ENCODE data around the gene ACAP3.

The ACAP3 gene

DNA sequence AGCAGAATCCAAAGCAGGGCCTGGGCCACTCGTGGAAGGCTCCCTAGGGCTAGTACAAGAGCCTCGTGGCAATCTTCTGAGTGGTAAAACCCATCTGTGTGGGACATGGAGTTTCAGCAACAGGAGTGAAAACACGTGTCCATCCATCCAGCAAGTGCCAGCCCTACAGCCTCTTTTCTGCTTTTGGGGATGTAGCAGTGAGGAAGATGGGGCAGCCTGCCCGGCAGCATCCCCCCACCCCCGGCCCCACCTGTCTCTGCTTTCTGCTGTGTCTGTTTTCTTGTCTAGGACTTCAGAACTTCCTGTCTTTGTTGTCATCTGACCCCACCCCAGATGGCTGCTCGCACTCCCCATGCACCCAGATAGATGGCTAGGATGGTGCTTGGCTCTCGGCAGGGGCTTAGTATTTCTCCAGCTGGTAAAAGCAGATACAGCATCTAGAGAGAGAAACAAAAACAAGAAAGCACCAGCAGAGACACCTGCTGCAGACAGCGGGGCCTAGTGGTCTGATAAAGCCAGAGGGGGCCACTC is 18.4 kb upstream of the ACAP3 start:
- Histone ChIP-seq H3K9me3 (ENCODE audit: low read length) (no peaks in the 10 kb centered on the region), H3K9ac (ENCODE audit: low read length) (no peak overlapping the region), H3K36me3 (ENCODE audit: insufficient read depth, low read length) (no peaks in the 10 kb centered on the region), H3K27me3 (ENCODE audit: control insufficient read depth in 1 of 2, insufficient read depth in 2 of 2, low read length in 2 of 2) (peaks cover 0 to 6% of the 10 kb centered on the region in 2 donors), H3K27ac (ENCODE audit: low read depth, low read length) (no peak overlapping the region), H3K4me1 (ENCODE audit: insufficient read depth, low read length) (peaks cover 24% of the 10 kb centered on the region), H3K4me3 (ENCODE audit: low read depth in 1 of 2, low read length in 2 of 2) (peak overlapping the region in 1 of 2 donors; percentile 77)

GRCh38 chr1:1325288-1326074 is 17.8 kb upstream of the ACAP3 start:
- Histone ChIP-seq H3K9me3 (ENCODE audit: low read length) (no peaks in the 10 kb centered on the region), H3K36me3 (ENCODE audit: insufficient read depth, low read length) (peaks cover under 1% of the 10 kb centered on the region), H3K27ac (ENCODE audit: low read depth, low read length) (peak overlapping the region; percentile 88), H3K27me3 (ENCODE audit: control insufficient read depth in 1 of 2, insufficient read depth in 2 of 2, low read length in 2 of 2) (no peaks in the 10 kb centered on the region), H3K4me3 (ENCODE audit: low read depth in 1 of 2, low read length in 2 of 2) (peak overlapping the region; percentile 77 to 91), H3K4me1 (ENCODE audit: insufficient read depth, low read length) (peaks cover 24% of the 10 kb centered on the region), H3K9ac (ENCODE audit: low read length) (peak overlapping the region; percentile 44)

GRCh38 chr1:1324524-1325287 is 17.0 kb upstream of the ACAP3 start, which contains the start of the genes CPTP and INTS11:
TSS of gene CPTP (plus strand) at chr1:1324802. CDS start at chr1:1326911, 2,109 bp downstream.
TSS of gene INTS11 (minus strand) at chr1:1324660. CDS start at chr1:1324608, 52 bp downstream.
- Histone ChIP-seq H3K27me3 (ENCODE audit: control insufficient read depth in 1 of 2, insufficient read depth in 2 of 2, low read length in 2 of 2) (no peaks in the 10 kb centered on the region), H3K4me1 (ENCODE audit: insufficient read depth, low read length) (peaks cover 24% of the 10 kb centered on the region), H3K36me3 (ENCODE audit: insufficient read depth, low read length) (peaks cover 8% of the 10 kb centered on the region), H3K9ac (ENCODE audit: low read length) (peak within 1 kb of the TSS; percentile 44), H3K9me3 (ENCODE audit: low read length) (no peaks in the 10 kb centered on the region), H3K4me3 (ENCODE audit: low read depth in 1 of 2, low read length in 2 of 2) (peak within 1 kb of the TSS; percentile 77 to 91), H3K27ac (ENCODE audit: low read depth, low read length) (peak within 1 kb of the TSS; percentile 88)

GRCh38 chr1:1324084-1324523 is 16.4 kb upstream of the ACAP3 start:
- Histone ChIP-seq H3K4me3 (ENCODE audit: low read depth in 1 of 2, low read length in 2 of 2) (peak overlapping the region; percentile 59 to 91), H3K4me1 (ENCODE audit: insufficient read depth, low read length) (peaks cover 27% of the 10 kb centered on the region), H3K9me3 (ENCODE audit: low read length) (no peaks in the 10 kb centered on the region), H3K36me3 (ENCODE audit: insufficient read depth, low read length) (peaks cover 14% of the 10 kb centered on the region), H3K9ac (ENCODE audit: low read length) (no peak overlapping the region), H3K27ac (ENCODE audit: low read depth, low read length) (peak overlapping the region; percentile 86), H3K27me3 (ENCODE audit: control insufficient read depth in 1 of 2, insufficient read depth in 2 of 2, low read length in 2 of 2) (no peaks in the 10 kb centered on the region)

- Histone ChIP-seq H3K4me3 (ENCODE audit: low read depth in 1 of 2, low read length in 2 of 2) (no peak overlapping the region), H3K36me3 (ENCODE audit: insufficient read depth, low read length) (peaks cover 16% of the 10 kb centered on the region), H3K27me3 (ENCODE audit: control insufficient read depth in 1 of 2, insufficient read depth in 2 of 2, low read length in 2 of 2) (no peaks in the 10 kb centered on the region), H3K4me1 (ENCODE audit: insufficient read depth, low read length) (peaks cover 38% of the 10 kb centered on the region), H3K27ac (ENCODE audit: low read depth, low read length) (no peak overlapping the region), H3K9me3 (ENCODE audit: low read length) (no peaks in the 10 kb centered on the region), H3K9ac (ENCODE audit: low read length) (no peak overlapping the region)
These were observed 15.2 kb upstream of the ACAP3 start for GRCh38 chr1:1322952-1323351.

DNA sequence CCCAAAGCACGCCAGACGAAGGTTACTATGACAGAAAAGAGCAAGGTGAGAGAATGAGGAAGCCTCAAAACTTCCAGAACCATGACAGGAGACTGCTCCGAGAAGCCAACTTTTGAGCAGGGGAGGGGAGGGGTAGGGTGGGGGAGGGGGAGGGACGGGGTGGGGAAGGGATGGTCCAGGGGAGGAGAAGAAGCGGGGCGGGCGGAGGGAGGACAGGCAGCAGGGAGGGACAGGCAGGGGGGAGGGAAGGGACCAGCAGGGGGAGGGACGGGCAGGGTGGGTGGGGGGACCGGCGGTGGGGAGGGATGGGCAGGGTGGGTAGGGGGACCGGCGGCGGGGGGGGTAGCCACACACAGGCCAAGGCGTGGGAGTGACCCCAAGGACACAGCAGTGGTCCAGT is 14.7 kb upstream of the ACAP3 start:
- no peaks in the 10 kb centered on the region for H3K27me3 ChIP-seq (ENCODE audit: control insufficient read depth in 1 of 2, insufficient read depth in 2 of 2, low read length in 2 of 2)
- H3K4me3 ChIP-seq (ENCODE audit: low read depth in 1 of 2, low read length in 2 of 2): no peak overlapping the region
- H3K27ac ChIP-seq (ENCODE audit: low read depth, low read length): no peak overlapping the region
- H3K36me3 ChIP-seq (ENCODE audit: insufficient read depth, low read length): peaks cover 18% of the 10 kb centered on the region
- no peak overlapping the region for H3K9ac ChIP-seq (ENCODE audit: low read length)
- H3K9me3 ChIP-seq (ENCODE audit: low read length): no peaks in the 10 kb centered on the region
- peaks cover 44% of the 10 kb centered on the region for H3K4me1 ChIP-seq (ENCODE audit: insufficient read depth, low read length)

GRCh38 chr1:1321477-1321876 is 13.7 kb upstream of the ACAP3 start:
- no peak overlapping the region for H3K27ac ChIP-seq (ENCODE audit: low read depth, low read length)
- no peaks in the 10 kb centered on the region for H3K9me3 ChIP-seq (ENCODE audit: low read length)
- no peak overlapping the region for H3K4me3 ChIP-seq (ENCODE audit: low read depth in 1 of 2, low read length in 2 of 2)
- no peak overlapping the region for H3K9ac ChIP-seq (ENCODE audit: low read length)
- H3K36me3 ChIP-seq (ENCODE audit: insufficient read depth, low read length): peaks cover 22% of the 10 kb centered on the region
- H3K27me3 ChIP-seq (ENCODE audit: control insufficient read depth in 1 of 2, insufficient read depth in 2 of 2, low read length in 2 of 2): no peaks in the 10 kb centered on the region
- peaks cover 44% of the 10 kb centered on the region for H3K4me1 ChIP-seq (ENCODE audit: insufficient read depth, low read length)

DNA sequence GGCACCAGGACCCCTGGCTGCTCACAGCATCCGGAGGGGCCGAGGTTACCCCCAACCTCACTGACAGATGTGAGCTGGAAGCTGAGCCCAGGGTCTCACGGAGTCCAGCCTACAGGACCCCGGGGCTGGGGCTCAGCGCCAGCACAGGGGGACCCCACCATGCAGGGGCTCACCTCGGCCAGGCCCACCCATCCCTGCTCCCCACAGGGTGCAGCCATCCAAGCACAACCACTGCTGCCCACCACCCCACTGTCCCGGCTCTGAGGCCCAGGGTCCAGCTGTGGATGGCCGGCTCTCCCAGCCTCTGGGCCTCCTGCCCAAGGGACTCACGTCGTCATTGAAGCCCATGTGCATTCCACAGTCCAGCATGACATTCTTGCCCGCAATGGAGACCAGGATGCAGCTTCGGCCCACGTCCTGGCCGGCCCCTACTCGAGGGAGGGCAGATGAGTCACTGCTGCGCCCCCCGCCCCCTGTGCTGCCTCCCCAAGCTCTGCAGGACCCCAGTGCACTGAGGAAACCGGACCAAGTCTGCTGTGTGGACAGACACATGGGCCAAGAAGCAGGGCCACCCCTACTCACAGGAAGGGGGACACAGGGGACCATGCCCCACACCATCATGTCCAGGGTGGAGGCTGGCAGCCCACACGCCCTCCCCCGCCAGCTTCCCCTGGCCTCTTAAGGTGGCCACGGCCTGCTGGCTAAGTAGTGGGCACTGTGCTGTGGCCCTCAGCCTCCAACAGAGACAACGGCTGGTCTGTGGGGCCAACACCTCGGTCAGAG is 13.1 kb upstream of the ACAP3 start:
- no peak overlapping the region for H3K9ac ChIP-seq (ENCODE audit: low read length)
- H3K36me3 ChIP-seq (ENCODE audit: insufficient read depth, low read length): peaks cover 27% of the 10 kb centered on the region
- no peak overlapping the region for H3K4me3 ChIP-seq (ENCODE audit: low read depth in 1 of 2, low read length in 2 of 2)
- peaks cover 39% of the 10 kb centered on the region for H3K4me1 ChIP-seq (ENCODE audit: insufficient read depth, low read length)
- no peaks in the 10 kb centered on the region for H3K27me3 ChIP-seq (ENCODE audit: control insufficient read depth in 1 of 2, insufficient read depth in 2 of 2, low read length in 2 of 2)
- H3K27ac ChIP-seq (ENCODE audit: low read depth, low read length): no peak overlapping the region
- no peaks in the 10 kb centered on the region for H3K9me3 ChIP-seq (ENCODE audit: low read length)

- no peaks in the 10 kb centered on the region for H3K9me3 ChIP-seq (ENCODE audit: low read length)
- H3K4me3 ChIP-seq (ENCODE audit: low read depth in 1 of 2, low read length in 2 of 2): no peak overlapping the region
- peaks cover 37% of the 10 kb centered on the region for H3K36me3 ChIP-seq (ENCODE audit: insufficient read depth, low read length)
- no peak overlapping the region for H3K9ac ChIP-seq (ENCODE audit: low read length)
- H3K4me1 ChIP-seq (ENCODE audit: insufficient read depth, low read length): peaks cover 31% of the 10 kb centered on the region
- H3K27me3 ChIP-seq (ENCODE audit: control insufficient read depth in 1 of 2, insufficient read depth in 2 of 2, low read length in 2 of 2): no peaks in the 10 kb centered on the region
- H3K27ac ChIP-seq (ENCODE audit: low read depth, low read length): no peak overlapping the region
These were observed 11.9 kb upstream of the ACAP3 start for GRCh38 chr1:1319646-1319941.

- no peaks in the 10 kb centered on the region for H3K27me3 ChIP-seq (ENCODE audit: control insufficient read depth in 1 of 2, insufficient read depth in 2 of 2, low read length in 2 of 2)
- no peak overlapping the region for H3K4me3 ChIP-seq (ENCODE audit: low read depth in 1 of 2, low read length in 2 of 2)
- H3K9ac ChIP-seq (ENCODE audit: low read length): no peak overlapping the region
- peaks cover 41% of the 10 kb centered on the region for H3K36me3 ChIP-seq (ENCODE audit: insufficient read depth, low read length)
- H3K9me3 ChIP-seq (ENCODE audit: low read length): no peaks in the 10 kb centered on the region
- H3K4me1 ChIP-seq (ENCODE audit: insufficient read depth, low read length): peaks cover 31% of the 10 kb centered on the region
- peak overlapping the region; percentile 23 for H3K27ac ChIP-seq (ENCODE audit: low read depth, low read length)
These were observed 11.3 kb upstream of the ACAP3 start for GRCh38 chr1:1318777-1319645.

Measured in muscle layer of colon (tissue), 2 donors.